Aorta (tissue), 5 donors: ENCODE measurements around the gene IRAK1. TPM values are rescaled to one million over a fixed set of nuclear protein-coding genes. Genes with fewer than 3 reads are reported as not detected.

Experiments
- ATAC-seq: fragments of 200-7000 bp; cut with Tn5 transposase; one replicate; pipeline ENCODE4 v1.9.1; 2022; ENCODE audit warnings: moderate library complexity; ENCODE audit not compliant: low FRiP score
- DNase-seq, 2 donors: peaks; one replicate each; pipeline ENCODE4 v3.0.0-alpha.2; 2020
- H3K27ac ChIP-seq, 2 donors: one replicate each; pipeline ENCODE4 v1.5.1; 2013; ENCODE audit warnings: low read length in 2 of 2, mild to moderate bottlenecking in 2 of 2, moderate library complexity in 2 of 2, control low read depth in 1 of 2, inconsistent platforms in 1 of 2, low read depth in 1 of 2
- H3K27me3 ChIP-seq, 2 donors: one replicate each; pipeline ENCODE4 v1.6.1; 2013; ENCODE audit warnings: control low read depth in 1 of 2, low read length in 1 of 2, mild to moderate bottlenecking in 1 of 2, moderate library complexity in 1 of 2; ENCODE audit not compliant: insufficient read depth in 2 of 2, control insufficient read depth in 1 of 2
- H3K36me3 ChIP-seq, 2 donors: one replicate each; pipeline ENCODE4 v1.6.1; 2013; ENCODE audit warnings: control low read depth in 1 of 2, low read length in 1 of 2, mild to moderate bottlenecking in 1 of 2; ENCODE audit not compliant: insufficient read depth in 2 of 2, control insufficient read depth in 1 of 2
- H3K4me1 ChIP-seq, 2 donors: one replicate each; pipeline ENCODE4 v1.6.1; 2013; ENCODE audit warnings: low read length in 2 of 2, control low read depth in 1 of 2, mild to moderate bottlenecking in 1 of 2, moderate library complexity in 1 of 2; ENCODE audit not compliant: insufficient read depth in 2 of 2, control insufficient read depth in 1 of 2
- H3K4me3 ChIP-seq, 2 donors: one replicate each; pipeline ENCODE4 v1.5.1; 2013; ENCODE audit warnings: low read length in 2 of 2, control low read depth in 1 of 2, mild to moderate bottlenecking in 1 of 2
- H3K9me3 ChIP-seq: one replicate; pipeline ENCODE4 v1.6.1; 2013; ENCODE audit warnings: mild to moderate bottlenecking, low read length; ENCODE audit not compliant: control insufficient read depth
- WGBS, 2 donors: extraction: QIAGEN DNeasy Blood & Tissue Kit; methylation state at CpG; one replicate each; pipeline ENCODE4 v1.1.7; 2013; 5-methylcytosine and 5-hydroxymethylcytosine counted together
- intact Hi-C, 2 donors: fragments of 100-400 bp; cut with DNase I; formaldehyde crosslinking; loops; one replicate each; pipeline versions ENCODE4 v1.14.2 to v1.15.0; 2022
- polyA plus RNA-seq, 2 donors: library from polyadenylated mRNA; stranded (reverse); fragments of 200-250 nt; gene quantifications; one replicate each; pipeline ENCODE4 v1.2.3, GENCODE V29; 2013
- total RNA-seq, 2 donors: library from RNA; stranded (reverse); fragmentation: NEBNext Ultra II Directional; extraction: Animal tissue kit (Norgen Biotek cat#: 25700); gene quantifications; one replicate each; pipeline ENCODE4 v1.2.1, GENCODE V29; 2021
- donor health status: healthy with polysubstance abuse.
- donor health status: Bipolar disorder and iron deficiency.
- donor health status: DM: no; HTN: no; CAD: no.
- donor health status: DM: no; HTN: no; CAD: no.
- donor health status: DM: yes; HTN: yes; CAD: no.

The IRAK1 gene
- total and polyA plus RNA-seq, 4 donors, result 45.9 to 78.3 (median 61.4) TPM

DNA sequence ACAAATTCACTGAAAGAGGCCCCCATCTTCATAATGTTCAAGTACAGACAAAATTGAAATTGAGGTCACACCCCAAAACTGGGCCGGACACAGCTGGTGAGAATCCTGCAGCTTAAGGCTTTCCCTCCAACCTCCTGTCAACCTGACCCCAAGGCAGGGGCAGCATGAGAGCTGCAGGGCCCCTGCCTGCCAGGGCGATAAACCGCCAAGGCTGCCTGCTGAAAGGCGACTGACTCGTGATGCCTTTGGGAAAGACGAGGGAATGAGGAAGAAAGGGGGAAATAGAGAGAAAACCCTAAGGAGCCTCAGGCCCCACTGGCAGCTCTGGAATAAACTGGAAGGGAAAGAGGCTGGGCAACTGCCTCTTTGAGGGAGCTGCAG is 7.3 kb upstream of the IRAK1 start:
- H3K27ac ChIP-seq, result no peak overlapping the region
- no peak for ATAC-seq
- no peaks in the 10 kb centered on the region for H3K4me1 ChIP-seq
- no peak overlapping the region for H3K4me3 ChIP-seq
- intact Hi-C loops, result no loop called here
- H3K9me3 ChIP-seq, result no peaks in the 10 kb centered on the region
- WGBS, 2 donors, result 65 to 78% methylated on average over 6 of the region's 6 CpGs
- H3K36me3 ChIP-seq, result peaks cover 0 to 7% of the 10 kb centered on the region in 2 donors
- DNase-seq, result no peak
- H3K27me3 ChIP-seq, result no peaks in the 10 kb centered on the region

DNA sequence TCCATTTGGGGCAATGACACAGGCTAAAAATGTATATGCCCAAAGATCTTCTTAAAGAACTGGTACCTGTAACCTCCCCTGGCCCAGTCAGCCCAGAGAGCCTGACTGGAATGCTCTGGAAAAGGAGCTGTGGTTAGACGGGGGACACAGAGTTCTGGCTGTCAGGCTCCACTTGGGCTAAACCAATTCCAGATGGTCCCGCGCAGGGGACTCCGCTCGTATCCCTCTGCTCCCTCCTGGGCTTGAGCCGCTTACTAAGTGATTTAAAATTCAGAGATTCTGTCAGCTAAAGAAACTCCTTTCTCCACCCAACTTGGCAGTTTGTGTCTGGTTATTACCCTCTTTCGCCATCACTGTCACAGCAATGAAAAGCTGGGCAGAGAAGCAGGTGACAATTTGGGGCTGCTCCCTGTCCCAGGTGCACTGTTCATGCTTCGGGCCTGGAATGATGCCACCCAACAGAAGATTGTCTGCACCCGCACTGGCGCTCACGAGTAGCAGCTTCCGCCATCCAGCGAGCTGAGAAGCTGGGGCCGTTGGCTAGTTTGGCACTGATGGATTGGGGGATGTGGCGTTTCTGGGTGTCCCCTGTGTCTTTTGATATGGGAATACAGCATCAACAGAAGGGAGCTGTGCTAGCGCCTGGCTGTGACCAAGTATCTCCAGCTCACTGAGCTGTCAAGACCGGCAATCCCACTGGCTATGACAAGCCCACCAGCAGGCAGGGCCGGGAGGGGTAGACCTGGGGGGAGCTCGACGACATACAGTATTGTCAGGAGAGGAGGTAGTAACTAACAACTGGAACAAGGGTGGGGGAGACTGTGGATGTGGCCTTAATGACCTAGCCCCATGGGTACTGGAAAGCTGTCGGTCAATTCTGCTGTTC is 6.7 kb upstream of the IRAK1 start:
- no peaks in the 10 kb centered on the region for H3K9me3 ChIP-seq
- no peak overlapping the region for H3K4me3 ChIP-seq
- DNase-seq (no peak), ATAC-seq (no peak)
- no peaks in the 10 kb centered on the region for H3K27me3 ChIP-seq
- WGBS, 2 donors, result 77 to 84% methylated on average over 21 of the region's 21 CpGs
- peaks cover 0 to 5% of the 10 kb centered on the region in 2 donors for H3K36me3 ChIP-seq
- intact Hi-C loops, result no loop called here
- no peaks in the 10 kb centered on the region for H3K4me1 ChIP-seq
- H3K27ac ChIP-seq, result no peak overlapping the region

GRCh38 chrX:154025230-154025629 is 5.5 kb upstream of the IRAK1 start:
- Histone ChIP-seq H3K4me1 (no peaks in the 10 kb centered on the region), H3K9me3 (no peaks in the 10 kb centered on the region), H3K27me3 (no peaks in the 10 kb centered on the region), H3K36me3 (peaks cover 0 to 3% of the 10 kb centered on the region in 2 donors), H3K4me3 (no peak overlapping the region), H3K27ac (no peak overlapping the region)
- 63 to 66% methylated on average over 8 of the region's 8 CpGs for WGBS, 2 donors
- intact Hi-C loops, result no loop called here
- DNase-seq (no peak), ATAC-seq (no peak)

GRCh38 chrX:154024271-154024670 is 4.6 kb upstream of the IRAK1 start:
- intact Hi-C loops, result loop anchor here in 1 of 2 donors (5.0 kb wide), 1 partner anchor 73 kb away; the partner anchor contains the start of gene MECP2
- DNase-seq (no peak), ATAC-seq (no peak)
- Histone ChIP-seq H3K27ac (no peak overlapping the region), H3K36me3 (no peaks in the 10 kb centered on the region), H3K9me3 (no peaks in the 10 kb centered on the region), H3K27me3 (no peaks in the 10 kb centered on the region), H3K4me1 (no peaks in the 10 kb centered on the region), H3K4me3 (no peak overlapping the region)
- 85 to 90% methylated on average over 15 of the region's 15 CpGs for WGBS, 2 donors

DNA sequence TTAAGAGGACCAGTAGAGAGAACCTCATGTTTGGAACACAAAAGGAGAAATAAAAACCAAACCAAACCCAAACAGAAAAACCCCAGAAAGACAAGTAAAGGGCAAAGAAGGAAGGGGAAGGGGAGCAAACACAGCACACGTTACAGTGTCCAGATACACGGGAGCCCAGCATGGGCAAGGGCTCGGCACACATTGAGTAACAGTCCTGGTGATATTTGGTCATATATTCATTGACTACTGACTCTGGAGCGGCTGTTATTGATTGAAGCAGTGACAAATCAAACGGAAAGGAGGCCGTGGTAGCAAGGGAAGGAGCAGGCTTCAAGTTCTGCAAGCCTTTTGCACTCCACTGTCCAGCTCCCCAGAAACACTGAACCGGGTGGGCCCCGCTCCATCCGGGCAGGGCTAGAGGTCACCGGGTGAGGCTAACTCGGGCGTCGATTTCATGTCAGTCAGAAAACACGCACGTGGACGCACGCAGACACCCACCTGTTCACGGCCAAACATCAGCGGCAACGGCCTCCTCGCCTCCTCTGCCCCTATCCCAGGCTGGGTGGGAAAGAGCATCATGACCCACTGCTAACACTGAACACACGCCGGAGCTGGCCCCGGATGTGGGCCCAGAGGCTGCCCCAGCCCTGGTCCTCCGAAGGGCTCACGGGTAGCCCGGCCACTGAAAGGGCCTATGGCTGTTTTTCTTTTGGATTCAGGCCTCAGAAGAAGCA is 3.7 kb upstream of the IRAK1 start:
- 79% methylated on average over 27 of the region's 27 CpGs for WGBS, 2 donors
- H3K4me1 ChIP-seq, result no peaks in the 10 kb centered on the region
- H3K27ac ChIP-seq, result no peak overlapping the region
- H3K27me3 ChIP-seq, result no peaks in the 10 kb centered on the region
- DNase-seq (no peak), ATAC-seq (no peak)
- no peak overlapping the region for H3K4me3 ChIP-seq
- intact Hi-C loops, result loop anchor here in 1 of 2 donors (5.0 kb wide), 1 partner anchor 74 kb away; the partner anchor contains the start of gene MECP2
- H3K9me3 ChIP-seq, result no peaks in the 10 kb centered on the region
- no peaks in the 10 kb centered on the region for H3K36me3 ChIP-seq

GRCh38 chrX:154022108-154022507 is 2.4 kb upstream of the IRAK1 start:
- H3K36me3 ChIP-seq, result no peaks in the 10 kb centered on the region
- no peak overlapping the region for H3K27ac ChIP-seq
- H3K9me3 ChIP-seq, result no peaks in the 10 kb centered on the region
- no peak overlapping the region for H3K4me3 ChIP-seq
- intact Hi-C loops, result loop anchor here in 1 of 2 donors (5.0 kb wide), 1 partner anchor 75 kb away; the partner anchor contains the start of gene MECP2
- H3K4me1 ChIP-seq, result no peaks in the 10 kb centered on the region
- no peak for DNase-seq
- 70 to 82% methylated on average over 5 of the region's 5 CpGs for WGBS, 2 donors
- no peaks in the 10 kb centered on the region for H3K27me3 ChIP-seq
- ATAC-seq, result no peak

- ATAC-seq, result no peak
- H3K27ac ChIP-seq, result no peak overlapping the region
Observed at GRCh38 chrX:154021131-154021611, 1.5 kb upstream of the IRAK1 start.

DNA sequence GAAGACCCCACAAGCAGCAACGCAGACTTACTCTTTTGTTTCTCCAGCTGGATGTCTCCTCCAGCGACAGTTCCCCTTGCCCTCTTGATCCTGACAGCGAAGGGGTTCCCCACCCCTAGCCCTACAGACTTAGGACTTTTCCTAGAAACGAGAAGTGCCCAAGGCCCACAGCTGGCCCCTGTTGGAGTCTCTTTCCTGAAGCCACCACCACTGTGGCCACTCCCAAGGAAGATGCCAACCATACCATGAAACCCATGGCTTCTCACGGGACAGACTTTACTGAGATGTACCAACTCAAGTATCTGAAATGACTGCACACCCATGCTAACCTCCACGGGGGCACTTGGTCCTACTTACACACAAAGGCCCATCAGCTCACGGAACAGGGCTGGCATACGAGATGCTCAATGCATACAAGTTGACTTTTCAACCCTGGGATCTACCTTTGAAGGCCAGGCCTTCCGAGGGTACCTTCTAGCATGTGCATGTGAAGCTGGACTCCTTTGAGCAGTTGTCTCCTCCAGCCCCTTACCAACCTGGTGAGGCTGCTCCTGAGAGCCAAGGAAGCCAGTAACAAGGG is 924 bp upstream of the IRAK1 start:
- ATAC-seq, result no peak
- intact Hi-C loops, result loop anchor here in 1 of 2 donors (5.0 kb wide), 1 partner anchor 77 kb away; the partner anchor contains the start of gene MECP2
- WGBS, 2 donors, result 73 to 77% methylated on average over 9 of the region's 9 CpGs

More at GRCh38 chrX:154021131-154021611, 1.5 kb upstream of the IRAK1 start:
- H3K9me3 ChIP-seq, result no peaks in the 10 kb centered on the region
- no peak overlapping the region for H3K4me3 ChIP-seq
- H3K27me3 ChIP-seq, result no peaks in the 10 kb centered on the region
- no peaks in the 10 kb centered on the region for H3K4me1 ChIP-seq
- 64 to 78% methylated on average over 11 of the region's 11 CpGs for WGBS, 2 donors
- no peak for DNase-seq
- intact Hi-C loops, result loop anchor here in 1 of 2 donors (5.0 kb wide), 1 partner anchor 76 kb away; the partner anchor contains the start of gene MECP2
- H3K36me3 ChIP-seq, result no peaks in the 10 kb centered on the region

More for the DNA sequence above, 924 bp upstream of the IRAK1 start:
- Histone ChIP-seq H3K4me3 (no peak overlapping the region), H3K36me3 (no peaks in the 10 kb centered on the region), H3K27me3 (no peaks in the 10 kb centered on the region), H3K4me1 (no peaks in the 10 kb centered on the region), H3K27ac (peak overlapping the region in 1 of 2 donors; percentile 51), H3K9me3 (no peaks in the 10 kb centered on the region)
- DNase-seq, result no peak
